CD1c-positive myeloid dendritic cell (primary cell): ENCODE data around the gene DZIP1.
A peak's percentile ranks its signal among the peaks of the same experiment; 100 is the strongest.
"Not testable (repeated sequence)": the region's sequence is repeated elsewhere in the genome, so short reads cannot be mapped to it uniquely, and the experiment has no call there.

Source experiments
- DNase-seq: peaks from one replicate; pipeline ENCODE4 v3.0.0-alpha.2; 2016; ENCODE audit errors: extremely low spot score

The DZIP1 gene

GRCh38 chr13:95644601-95645052, at the start of gene DZIP1:
TSS of gene DZIP1 (minus strand) at chr13:95644706. CDS start at chr13:95642029, 2,677 bp downstream.
- DNase-seq = peak; percentile 10

GRCh38 chr13:95690986-95691385, 46.5 kb upstream of the DZIP1 start:
- not testable (repeated sequence) for DNase-seq

- DNase-seq = no peak
Observed at GRCh38 chr13:95689582-95689926, 45.0 kb upstream of the DZIP1 start.

GRCh38 chr13:95684960-95685359, 40.5 kb upstream of the DZIP1 start:
- not testable (repeated sequence) for DNase-seq

- no peak for DNase-seq
Observed at GRCh38 chr13:95684418-95684817, 39.9 kb upstream of the DZIP1 start.

- DNase-seq = peak; percentile 23
Observed at GRCh38 chr13:95679722-95680121, 35.2 kb upstream of the DZIP1 start.

- DNase-seq = no peak
Observed at GRCh38 chr13:95678967-95679366, 34.5 kb upstream of the DZIP1 start.

- peak; percentile 12 for DNase-seq
Observed at GRCh38 chr13:95677564-95678266, 33.2 kb upstream of the DZIP1 start.

- peak; percentile 99 for DNase-seq
Observed at GRCh38 chr13:95676762-95677563, 32.5 kb upstream of the DZIP1 start, which contains the start of gene DNAJC3. TSS of gene DNAJC3 (plus strand) at chr13:95677139. CDS start at chr13:95677256, 117 bp downstream.

GRCh38 chr13:95676105-95676761, 31.7 kb upstream of the DZIP1 start:
- DNase-seq = peak; percentile 61

- DNase-seq = no peak
Observed at GRCh38 chr13:95671597-95671996, 27.1 kb upstream of the DZIP1 start.

- DNase-seq = not testable (repeated sequence)
Observed at GRCh38 chr13:95667235-95667634, 22.7 kb upstream of the DZIP1 start.

- DNase-seq = peak; percentile 66
Observed at GRCh38 chr13:95660981-95661581, 16.6 kb upstream of the DZIP1 start.

- no peak for DNase-seq
Observed at GRCh38 chr13:95659500-95659899, 15.0 kb upstream of the DZIP1 start.

GRCh38 chr13:95656386-95657015, 12.0 kb upstream of the DZIP1 start:
- DNase-seq = no peak

- DNase-seq = no peak
Observed at GRCh38 chr13:95652821-95653220, 8.3 kb upstream of the DZIP1 start.

- DNase-seq = no peak
Observed at GRCh38 chr13:95652244-95652764, 7.8 kb upstream of the DZIP1 start.

GRCh38 chr13:95650696-95651095, 6.2 kb upstream of the DZIP1 start:
- peak; percentile 35 for DNase-seq

- DNase-seq = no peak
Observed at GRCh38 chr13:95647321-95647720, 2.8 kb upstream of the DZIP1 start.

GRCh38 chr13:95643936-95644598, 439 bp downstream of the DZIP1 start:
- DNase-seq = no peak

- no peak for DNase-seq
Observed at GRCh38 chr13:95643571-95643935, 953 bp downstream of the DZIP1 start.
